IPS-NIHi7 (cell line): ENCODE data around the gene TGFB1.
"Not testable (repeated sequence)": the region's sequence is repeated elsewhere in the genome, so short reads cannot be mapped to it uniquely, and the experiment has no call there.

Experiments used
- DNase-seq: peaks from one replicate; pipeline ENCODE4 v3.0.0; 2012; ENCODE audit warnings: mixed read lengths; ENCODE audit errors: extremely low spot score

Gene TGFB1

DNA sequence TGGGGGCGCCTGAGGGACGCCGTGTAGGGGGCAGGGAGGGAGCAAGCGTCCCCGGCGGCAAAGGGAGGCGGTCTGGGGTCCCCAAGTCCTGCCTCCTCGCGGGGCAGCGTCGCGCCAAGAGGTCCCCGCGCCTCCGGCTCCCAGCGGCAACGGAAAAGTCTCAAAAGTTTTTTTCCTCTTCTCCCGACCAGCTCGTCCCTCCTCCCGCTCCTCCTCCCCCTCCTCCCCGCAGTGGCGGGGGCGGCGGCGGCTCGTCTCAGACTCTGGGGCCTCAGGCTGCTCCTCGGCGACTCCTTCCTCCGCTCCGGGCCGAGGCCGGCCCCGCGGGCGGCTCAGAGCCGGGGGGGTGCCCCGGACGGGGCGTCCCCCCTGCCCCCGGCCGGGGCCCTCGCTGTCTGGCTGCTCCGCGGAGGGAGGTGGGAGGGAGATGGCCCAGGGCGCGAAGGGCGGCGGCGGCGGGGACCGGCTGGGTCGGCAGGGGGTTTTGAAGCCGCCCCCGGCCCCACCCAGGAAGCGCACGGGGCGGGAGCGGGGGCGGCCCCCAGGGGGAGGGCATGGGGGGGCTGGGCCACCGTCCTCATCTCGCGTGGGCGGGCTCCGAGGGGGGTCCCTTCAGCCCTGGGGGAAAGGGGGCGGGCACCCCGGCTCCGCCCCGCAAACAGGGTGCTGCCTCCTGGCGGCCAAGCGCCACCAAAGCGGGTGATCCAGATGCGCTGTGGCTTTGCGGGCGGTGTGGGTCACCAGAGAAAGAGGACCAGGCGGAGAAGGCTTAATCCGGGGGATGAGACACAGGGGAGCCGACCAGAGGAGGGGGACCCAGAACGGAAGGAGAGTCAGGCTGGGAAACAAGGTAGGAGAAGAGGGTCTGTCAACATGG lies at the start of gene TGFB1:
Gene TGFB1 (minus strand): TSS at position 457 of the 877 bp plus-strand sequence. CDS start 878 bp downstream, outside the sequence.
- peak; percentile 88 for DNase-seq

DNA sequence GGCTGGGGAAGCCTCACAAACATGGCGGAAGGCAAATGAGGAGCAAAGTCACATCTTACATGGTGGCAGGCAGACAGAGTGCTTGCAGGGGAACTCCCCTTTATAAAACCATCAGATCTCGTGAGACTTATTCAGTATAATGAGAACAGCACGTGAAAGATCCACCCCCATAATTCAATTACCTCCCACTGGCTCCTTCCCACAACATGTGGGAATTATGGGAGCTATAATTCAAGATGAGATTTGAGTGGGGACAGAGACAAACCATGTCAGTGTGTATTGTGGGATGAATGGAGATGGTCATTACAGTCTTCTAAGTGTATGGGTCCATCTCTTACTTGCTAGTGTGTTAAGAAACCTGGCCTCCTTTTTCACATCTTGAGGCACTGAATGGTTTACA lies 48.3 kb upstream of the TGFB1 start:
- no peak for DNase-seq

DNA sequence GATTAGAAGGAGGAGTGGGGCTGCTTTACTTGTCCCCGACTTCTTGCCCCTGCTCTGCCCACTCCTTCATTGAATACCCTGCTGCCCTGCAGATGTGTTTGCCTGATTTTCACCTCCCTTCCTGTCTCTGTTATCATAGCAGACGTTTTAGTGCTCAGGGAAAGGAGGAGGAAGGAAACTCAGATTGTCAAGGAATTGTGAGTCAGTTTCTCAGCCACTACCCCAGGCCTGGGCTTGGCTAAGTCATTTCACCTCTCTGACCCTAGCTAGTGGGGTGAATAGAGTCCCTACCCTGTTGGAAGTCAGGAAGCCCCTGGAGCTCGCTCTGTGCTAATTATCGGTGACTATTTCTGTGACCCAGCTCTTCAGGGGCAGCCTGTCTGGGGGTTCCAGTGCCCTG lies 47.8 kb upstream of the TGFB1 start:
- no peak for DNase-seq

DNA sequence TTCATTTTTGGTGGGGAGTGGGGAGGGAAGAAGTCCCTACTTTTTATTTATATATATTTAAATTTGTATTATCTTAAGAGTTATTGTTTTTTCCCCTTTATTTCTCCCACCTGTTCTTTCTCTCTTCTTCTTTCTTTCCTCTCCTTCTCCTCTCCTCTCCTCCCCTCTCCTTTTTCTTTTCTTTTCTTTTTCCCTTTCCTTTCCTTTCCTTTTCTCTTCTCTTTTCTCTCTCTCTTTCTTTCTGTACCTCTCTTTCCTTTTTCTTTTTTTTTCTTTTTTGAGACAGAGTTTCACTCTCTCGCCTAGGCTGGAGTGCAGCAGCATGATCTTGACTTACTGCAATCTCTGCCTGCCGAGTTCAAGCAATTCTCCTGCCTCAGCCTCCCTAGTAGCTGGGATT lies 45.8 kb upstream of the TGFB1 start:
- no peak for DNase-seq

DNA sequence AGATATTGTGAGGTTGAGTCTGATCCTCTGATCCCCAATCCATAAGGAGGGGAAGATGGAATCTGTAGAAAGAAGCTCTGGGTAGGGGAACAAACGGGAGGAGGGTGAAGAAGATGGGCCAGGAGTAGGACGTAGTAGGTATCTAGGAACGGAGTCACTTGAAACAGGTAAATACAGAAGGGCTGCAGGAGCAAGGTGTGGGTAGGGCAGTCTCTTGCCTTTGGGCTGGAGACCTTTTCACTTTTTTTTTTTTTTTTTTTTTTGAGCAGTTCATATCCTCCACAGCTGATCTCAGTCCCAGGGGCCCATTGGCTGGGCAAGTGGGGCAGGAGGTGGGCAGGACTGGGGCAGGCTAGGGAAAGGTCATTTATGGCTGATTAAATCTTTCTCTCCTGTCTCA lies 45.4 kb upstream of the TGFB1 start:
- no peak for DNase-seq

DNA sequence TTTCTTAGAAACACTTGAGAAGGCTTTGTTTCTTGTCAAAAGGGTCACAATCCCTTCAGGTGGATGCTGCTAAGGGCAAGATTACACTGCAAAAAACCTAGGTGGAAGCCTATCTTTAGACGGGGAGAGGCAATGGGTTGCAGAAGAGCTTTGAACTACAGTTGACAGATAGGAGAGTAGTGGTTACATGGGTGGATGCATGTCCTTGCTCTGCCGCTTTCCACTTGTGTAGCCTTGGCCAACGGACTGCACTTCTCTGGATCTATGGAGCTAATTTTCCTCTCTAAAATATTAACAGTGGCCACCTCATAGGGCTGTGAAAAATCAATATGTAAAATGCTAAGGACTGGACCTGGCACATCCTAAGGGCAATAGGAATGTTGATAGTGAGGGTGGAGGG lies 44.9 kb upstream of the TGFB1 start:
- no peak for DNase-seq

DNA sequence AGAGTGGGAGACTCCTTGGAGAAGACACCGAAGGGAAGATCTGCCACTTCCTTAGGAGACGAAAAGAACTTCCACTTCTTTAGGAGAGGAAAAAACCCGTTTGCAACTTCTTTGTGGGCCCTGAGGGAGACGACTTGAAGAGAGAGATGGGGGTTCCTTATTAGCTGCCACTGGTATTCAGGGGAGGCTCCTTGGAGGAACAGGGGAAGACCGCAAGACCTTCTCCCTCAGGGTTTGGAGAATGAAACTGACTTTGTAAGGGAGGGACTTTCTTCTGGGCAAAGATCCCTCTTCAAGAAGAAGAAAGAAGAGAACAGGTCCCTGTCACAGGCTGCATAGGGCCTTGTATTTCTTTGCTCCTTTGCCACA lies 44.3 kb upstream of the TGFB1 start:
- no peak for DNase-seq

DNA sequence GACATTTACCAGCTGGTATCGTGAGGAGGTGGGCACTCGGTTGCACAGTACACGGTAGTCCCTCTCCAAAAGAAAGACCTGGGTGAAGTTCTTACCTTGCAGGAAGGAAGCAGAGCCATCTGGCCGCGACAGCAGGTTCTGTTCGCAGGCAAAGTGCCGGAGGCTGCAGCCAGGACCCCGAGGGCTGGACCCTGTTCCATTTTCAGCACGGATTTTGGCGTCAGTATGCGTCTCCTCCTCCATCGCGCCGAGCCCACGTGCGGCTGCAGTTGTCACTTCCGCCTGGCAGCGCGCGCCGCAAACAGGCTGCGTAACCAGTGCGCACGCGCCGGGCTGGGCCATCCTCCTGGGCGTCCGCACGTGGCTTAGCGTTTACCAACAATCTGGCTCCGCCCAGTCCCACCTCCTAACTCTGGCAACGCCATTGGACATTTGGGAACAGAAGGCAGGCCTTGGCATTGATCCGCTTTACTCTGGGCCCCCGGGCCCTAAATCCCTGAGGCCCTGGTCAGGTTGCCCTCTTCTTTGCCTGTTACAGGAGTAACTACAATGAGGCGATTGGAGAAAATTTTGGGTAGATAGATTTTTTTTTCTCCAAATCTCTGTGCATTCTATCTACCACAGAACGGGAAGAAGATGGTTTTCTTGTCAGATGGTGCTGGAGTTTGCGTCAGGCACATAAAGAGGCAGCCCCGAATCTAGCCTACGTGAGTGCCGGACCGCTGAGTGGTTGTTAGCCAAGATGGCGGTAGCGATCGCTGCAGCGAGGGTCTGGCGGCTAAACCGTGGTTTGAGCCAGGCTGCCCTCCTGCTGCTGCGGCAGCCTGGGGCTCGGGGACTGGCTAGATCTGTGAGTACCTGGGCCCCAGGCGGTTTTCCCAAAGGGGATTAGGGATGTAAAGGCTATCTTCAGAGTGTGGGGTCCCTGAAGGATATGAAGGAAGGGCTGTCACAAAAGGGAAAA lies 43.6 kb upstream of the TGFB1 start, which contains the start of the genes BCKDHA and EXOSC5:
Gene BCKDHA (plus strand): TSS at position 733 of the 964 bp plus-strand sequence. CDS start 10 bp downstream, at position 743.
Gene EXOSC5 (minus strand): TSS at position 274 of the 964 bp plus-strand sequence. CDS start 31 bp downstream, at position 243.
- peak; percentile 99 for DNase-seq

DNA sequence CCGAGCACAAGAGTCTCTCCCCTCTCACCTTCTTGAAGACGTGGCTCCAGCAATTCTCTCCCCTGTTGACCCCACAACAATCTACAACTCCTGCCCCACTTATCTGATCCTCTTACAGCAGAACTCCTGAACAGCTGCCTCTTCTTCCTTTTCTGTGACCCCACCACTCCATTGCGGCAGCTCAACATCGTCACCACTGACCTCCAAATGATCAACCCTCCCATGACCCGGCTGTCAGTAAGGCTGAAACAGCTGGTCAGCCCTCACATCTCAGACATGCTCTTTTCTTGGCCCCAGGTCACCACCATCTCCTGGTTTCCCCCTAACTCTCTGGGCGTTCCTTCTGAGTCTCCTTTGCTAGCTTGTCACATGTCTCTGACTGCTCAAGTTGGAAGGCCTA lies 41.6 kb upstream of the TGFB1 start:
- no peak for DNase-seq

DNA sequence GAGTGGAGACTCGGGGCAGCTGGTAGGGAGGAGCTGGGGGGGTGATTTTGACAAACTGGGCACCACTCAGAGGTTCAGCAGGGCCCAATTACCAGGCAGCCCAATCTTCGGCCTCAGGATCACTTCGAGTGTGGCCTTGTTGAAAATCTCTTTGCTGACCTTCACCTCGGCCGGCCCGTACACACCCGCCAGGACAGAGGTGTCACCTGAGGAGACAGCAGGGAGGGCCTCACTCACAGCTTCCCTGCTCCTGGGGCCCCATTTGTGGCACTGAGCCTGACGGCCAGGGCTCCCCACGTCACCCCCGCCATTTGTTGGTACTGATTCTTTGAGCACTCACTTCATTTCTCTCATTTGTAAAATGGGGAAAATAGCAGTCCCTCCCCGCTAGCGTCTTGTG lies 39.1 kb upstream of the TGFB1 start:
- DNase-seq = no peak

DNA sequence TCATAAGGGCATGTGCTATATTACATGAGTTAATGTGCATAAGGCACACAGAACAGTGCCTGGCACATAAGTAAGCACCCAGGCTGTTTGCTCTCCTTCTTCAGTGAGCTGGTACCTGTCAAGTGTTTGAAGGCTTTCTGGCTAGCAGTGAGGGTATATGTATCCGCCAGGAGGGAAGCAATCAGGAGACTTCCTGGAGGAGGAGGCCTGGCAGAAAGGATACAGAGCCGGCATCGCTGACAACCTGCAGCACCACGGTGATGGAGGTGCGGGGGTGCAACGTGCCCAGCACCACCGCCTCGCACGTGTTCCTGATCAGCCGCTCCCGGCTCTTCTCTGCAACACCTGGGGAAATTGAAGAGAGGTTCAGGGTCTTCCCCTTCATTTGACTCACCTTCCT lies 37.9 kb upstream of the TGFB1 start:
- DNase-seq = no peak

DNA sequence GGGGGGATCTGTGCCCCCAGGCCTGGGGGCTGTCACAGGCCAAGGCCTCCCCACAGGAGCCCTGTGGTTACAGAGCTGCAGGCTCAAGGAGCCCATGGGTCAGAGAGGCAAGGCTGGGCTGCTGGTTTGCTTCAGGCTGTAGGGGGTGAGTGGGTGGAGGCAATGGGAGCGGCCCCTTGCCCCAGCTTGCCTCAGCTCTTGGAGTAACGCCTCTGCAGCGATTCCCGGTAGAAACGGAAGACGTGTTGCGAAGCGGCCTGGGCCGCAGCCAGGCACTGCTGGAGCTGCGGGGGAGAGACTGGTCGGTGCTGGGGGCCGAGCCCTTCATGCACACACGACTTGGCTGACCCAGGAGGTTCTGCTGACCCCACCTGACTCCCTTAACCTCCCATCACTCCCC lies 32.7 kb upstream of the TGFB1 start:
- no peak for DNase-seq

DNA sequence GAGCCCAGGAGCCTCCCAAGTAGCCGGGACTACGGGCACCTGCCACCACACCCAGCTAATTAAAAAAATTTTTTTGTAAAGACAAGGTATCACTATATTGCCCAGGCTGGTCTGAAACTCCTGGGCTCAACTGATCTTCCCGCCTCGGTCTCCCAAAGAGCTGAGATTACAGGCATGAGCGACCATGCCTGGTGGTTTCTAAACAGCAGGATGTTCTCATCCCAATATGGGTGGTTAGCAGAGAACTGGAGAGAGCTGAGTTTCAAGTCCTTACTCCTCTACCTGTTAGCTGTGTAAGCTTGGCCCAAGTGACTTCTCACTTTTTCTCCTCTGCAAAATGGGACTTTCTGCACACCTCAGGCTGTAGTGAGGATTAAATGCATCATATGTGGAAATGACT lies 30.6 kb upstream of the TGFB1 start:
- no peak for DNase-seq

DNA sequence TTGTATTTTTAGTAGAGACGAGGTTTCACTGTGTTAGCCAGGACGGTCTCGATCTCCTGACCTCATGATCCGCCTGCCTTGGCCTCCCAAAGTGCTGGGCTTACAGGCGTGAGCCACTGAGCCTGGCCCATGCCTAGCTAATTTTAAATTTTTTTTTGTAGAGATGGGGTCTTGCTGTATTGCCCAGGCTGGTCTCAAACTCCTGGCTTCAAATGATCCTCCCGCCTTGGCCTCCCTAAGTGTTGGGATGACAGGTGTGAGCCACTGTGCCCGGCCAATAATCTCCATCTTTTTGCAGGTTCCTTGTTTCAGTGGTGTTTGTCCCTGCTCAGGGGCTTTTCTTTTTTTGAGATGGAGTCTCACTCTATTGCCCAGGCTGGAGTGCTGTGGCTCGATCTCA lies 27.8 kb upstream of the TGFB1 start:
- not testable (repeated sequence) for DNase-seq

DNA sequence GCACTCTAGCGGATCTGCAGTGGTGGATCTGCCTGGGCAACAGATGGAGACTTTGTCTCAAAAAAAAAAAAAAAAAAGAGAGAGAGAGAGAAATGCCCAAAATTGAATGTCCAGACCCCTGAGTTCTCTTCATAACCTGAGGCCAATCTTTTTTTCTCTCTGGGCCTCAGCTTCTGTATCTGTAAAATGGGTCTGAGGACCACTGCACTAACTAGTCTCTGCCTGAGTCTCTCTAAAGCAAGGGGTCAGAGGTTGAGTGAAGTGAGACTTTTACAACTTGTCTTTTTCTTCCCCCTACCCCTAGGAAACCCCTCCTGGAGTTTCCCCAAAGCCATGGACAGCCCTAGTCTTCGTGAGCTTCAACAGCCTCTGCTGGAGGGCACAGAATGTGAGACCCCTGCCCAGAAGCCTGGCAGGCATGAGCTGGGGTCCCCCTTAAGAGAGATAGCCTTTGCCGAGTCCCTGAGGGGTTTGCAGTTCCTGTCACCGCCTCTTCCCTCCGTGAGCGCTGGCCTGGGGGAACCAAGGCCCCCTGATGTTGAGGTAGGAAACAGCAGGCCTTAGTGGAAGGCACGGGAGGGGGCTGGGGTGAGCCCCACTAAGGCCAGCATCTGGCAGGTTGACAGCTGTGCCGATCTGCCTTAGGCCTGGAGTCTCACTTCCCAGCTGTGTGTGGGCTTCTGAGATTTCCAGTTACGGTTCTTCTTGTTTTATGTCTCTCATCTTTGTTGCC lies 24.4 kb upstream of the TGFB1 start:
- DNase-seq = peak; percentile 69

DNA sequence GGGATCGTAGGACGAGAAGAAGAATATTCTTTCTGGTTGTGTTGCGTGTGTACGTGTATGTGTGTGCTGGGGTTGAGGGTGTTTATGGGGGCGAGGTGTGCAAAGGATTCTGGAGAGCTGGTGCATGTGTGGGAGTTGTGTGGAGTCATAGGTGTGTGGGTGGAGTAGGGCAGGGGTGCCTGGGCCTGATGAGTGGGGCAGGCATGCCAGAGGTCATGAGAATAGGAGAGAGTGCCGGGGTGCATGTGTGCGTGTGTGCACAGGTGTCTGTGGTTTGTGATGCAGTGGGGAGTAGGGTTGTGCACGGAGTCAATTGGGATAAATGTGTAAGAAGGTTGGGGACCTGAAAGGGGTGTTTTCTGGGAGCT lies 23.3 kb upstream of the TGFB1 start:
- DNase-seq = no peak

DNA sequence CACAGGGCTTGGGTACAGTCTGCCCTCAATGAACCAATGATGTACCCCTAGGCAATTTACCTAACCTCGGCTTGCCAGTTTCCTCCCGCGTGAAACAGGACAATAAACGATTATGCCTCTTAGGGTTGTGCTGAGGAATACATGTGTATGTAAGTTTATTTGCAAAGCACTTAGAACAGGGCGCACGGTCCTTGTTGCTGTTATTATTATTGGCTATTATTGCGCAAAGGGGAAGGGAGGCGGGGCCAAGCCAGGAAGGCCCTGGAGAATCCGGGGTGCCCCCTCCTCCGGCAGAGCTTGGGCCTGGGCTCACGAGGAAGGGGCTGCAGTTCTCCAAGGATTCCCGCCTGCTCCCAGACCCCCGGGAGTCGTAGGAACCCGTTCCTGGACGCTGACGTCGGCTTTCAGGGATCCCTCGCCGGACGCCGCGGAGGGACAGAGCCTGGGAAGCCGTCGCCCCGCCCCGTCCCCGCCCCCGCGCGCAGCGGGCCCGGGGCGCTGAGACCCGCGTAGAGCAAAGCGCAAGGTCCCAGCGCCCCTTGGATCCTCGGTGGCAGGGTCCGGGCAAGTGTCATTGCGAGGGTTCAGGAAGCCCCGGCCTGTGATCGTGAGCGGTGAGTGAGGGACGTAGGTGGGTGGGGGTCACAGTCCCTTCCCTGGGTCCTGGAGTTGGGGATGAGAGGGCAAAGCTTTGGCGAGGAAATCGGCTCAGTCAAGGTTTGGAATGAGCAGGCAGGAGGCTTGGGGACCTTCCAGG lies 22.7 kb upstream of the TGFB1 start, which contains the start of gene TMEM91:
Gene TMEM91 (plus strand): TSS at position 293 of the 757 bp plus-strand sequence. CDS start 1,777 bp downstream, outside the sequence.
- peak; percentile 79 for DNase-seq

DNA sequence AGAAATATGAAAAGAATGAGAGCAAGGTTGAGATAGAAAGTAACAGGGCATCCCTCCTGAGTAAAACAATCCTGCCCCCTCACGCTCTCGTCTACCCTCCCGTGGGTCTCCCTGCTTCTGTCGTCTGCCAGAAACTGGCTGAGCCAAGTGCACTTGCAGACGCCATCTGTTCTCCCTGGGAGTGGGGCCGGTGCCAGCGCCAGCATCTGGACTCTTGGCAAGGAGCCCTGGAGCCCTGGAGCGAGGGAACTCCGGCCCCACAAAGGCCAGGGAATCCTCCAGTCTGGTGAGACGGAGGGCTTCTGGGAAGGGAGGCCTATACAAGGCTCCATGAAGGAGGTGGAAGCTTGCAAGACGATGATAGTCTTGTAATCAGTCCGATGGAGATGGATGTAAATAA lies 20.3 kb upstream of the TGFB1 start:
- no peak for DNase-seq

DNA sequence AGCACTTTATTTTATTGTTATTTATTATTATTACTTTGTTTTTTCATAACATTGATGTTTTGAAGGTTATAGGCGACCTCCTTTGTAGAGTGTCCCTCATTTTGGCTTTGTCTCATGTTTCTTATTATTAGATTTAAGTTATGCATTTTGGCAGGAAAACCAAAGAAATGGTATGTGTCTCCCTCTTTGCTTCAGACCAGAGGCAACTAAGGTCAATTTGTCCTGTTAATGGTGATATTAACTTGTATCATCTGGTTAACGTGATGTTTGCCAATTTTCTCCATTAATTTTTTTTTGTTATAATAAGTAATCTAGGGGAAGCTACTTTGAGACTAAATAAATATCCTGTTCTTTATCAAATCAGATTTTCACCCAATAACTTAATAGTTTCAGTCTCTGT lies 18.8 kb upstream of the TGFB1 start:
- no peak for DNase-seq

DNA sequence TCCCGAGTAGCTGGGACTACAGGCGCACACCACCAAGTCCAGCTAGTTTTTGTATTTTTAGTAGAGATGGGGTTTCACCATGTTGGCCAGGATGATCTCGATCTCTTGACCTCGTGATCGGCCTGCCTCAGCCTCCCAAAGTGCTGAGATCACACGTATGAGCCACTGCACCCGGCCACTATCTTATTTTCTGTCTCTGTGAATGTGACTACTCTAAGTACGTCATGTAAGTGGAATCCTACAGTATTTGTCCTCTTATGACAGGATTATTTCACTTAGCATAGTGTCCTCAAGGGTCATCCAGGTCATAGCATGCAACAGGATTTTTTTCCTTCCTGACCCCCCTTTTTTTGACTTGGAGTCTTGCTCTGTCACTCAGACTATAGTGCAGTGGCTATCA lies 17.8 kb upstream of the TGFB1 start:
- no peak for DNase-seq

DNA sequence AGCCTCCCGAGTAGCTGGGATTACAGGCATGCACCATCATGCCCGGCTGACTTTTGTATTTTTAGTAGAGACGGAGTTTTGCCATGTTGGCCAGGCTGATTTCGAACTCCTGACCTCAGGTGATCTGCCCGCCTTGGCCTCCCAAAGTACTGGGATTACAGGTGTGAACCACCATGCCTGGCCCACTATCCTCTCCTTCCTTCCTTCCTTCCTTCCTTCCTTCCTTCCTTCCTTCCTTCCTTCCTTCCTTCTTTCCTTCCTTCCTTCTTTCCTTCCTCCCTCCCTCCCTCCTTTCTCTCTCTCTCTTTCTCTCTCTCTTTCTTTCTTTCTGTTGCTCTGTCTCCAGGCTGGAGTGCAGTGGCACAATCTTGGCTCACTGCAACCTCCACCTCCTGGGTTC lies 17.4 kb upstream of the TGFB1 start:
- not testable (repeated sequence) for DNase-seq
